Measurements from ENCODE around the gene DMBT1.

DNA sequence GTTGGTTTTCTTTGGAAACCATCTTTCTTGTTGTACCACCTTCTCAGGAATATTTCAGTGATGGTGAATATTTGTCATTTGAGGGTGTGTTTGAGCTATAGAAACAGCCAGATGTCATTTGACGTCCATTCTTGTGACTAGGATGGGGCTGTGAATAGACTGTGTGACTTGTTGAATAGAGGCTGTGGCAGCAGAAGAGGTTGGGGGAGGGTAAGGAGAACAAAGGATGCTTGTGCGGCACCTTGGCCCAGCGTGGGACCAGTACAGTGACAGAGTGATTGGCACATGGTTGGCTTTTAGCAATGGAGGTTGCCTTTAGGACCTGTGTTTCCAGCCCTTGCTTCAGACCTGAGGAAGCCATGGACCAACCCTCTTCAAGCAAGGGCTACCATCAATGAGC lies 11.3 kb downstream of the DMBT1 start:
- TF ChIP-seq CTCF (IDR thresholded peaks at IDR 0.05; ENCODE audit: low read depth, low read length): no peak
- TF ChIP-seq EZH2phosphoT487 (IDR thresholded peaks at IDR 0.05; ENCODE audit: low read depth): no peak

All from OCI-LY3 (cell line).